SK-N-SH (cell line): ENCODE data around the gene AKR1C3. TPM values are rescaled to one million over a fixed set of nuclear protein-coding genes. Genes with fewer than 3 reads are reported as not detected.

Experiments used
- CTCF ChIA-PET: fragments of 300-600, 350-600 bp; formaldehyde crosslinking; extraction: SDS; loops from one replicate; lab custom pipeline; 2021; lab: Yijun Ruan, JAX
- POLR2A ChIA-PET: fragments of 350-600 bp; sonication (Branson Sonifier 250); formaldehyde crosslinking; extraction: SDS; loops from one replicate; lab custom pipeline; 2020; ENCODE audit warnings: antibody characterized with exemption, inconsistent platforms; lab: Yijun Ruan, JAX
- DNase-seq: peaks from one replicate; pipeline ENCODE4 v3.0.0; 2012
- H2AFZ ChIP-seq: fragments of 200-600 bp; sonication (generic); 2 replicates; pipeline ENCODE4 v1.8.1; 2016; ENCODE audit warnings: antibody characterized with exemption, mild to moderate bottlenecking, low read depth
- H3F3A ChIP-seq: fragments of 200-600 bp; sonication (generic); replicated peaks from 2 replicates; pipeline ENCODE3; 2016; ENCODE audit warnings: antibody characterized with exemption, mild to moderate bottlenecking; ENCODE audit not compliant: insufficient read depth
- H3K27ac ChIP-seq, 2 experiments: fragments of 200-500 bp in 1 of 2; fragments of 200-600 bp in 1 of 2; sonication (Bioruptor generic) in 1 of 2; sonication (generic), shearing (Covaris generic) in 1 of 2; 2 replicates each; pipeline versions ENCODE4 v1.5.1 to v1.6.1; 2014 to 2016; ENCODE audit warnings: low read depth in 2 of 2, inconsistent platforms in 1 of 2, low read length in 1 of 2, mild to moderate bottlenecking in 1 of 2, mixed read lengths in 1 of 2
- H3K27me3 ChIP-seq: fragments of 200-600 bp; sonication (generic), shearing (Covaris generic); 2 replicates; pipeline ENCODE4 v1.6.1; 2016; ENCODE audit warnings: mixed run types; ENCODE audit not compliant: insufficient read depth
- H3K36me3 ChIP-seq, 2 experiments: fragments of 200-500 bp in 1 of 2; fragments of 200-600 bp in 1 of 2; sonication (Bioruptor generic) in 1 of 2; sonication (generic) in 1 of 2; replicated peaks in 1 of 2; 2 replicates each; pipeline versions ENCODE3 to v1.5.1; 2014 to 2016; ENCODE audit warnings: low read length in 1 of 2, mild to moderate bottlenecking in 1 of 2; ENCODE audit not compliant: insufficient read depth in 2 of 2, control insufficient read depth in 1 of 2
- H3K4me1 ChIP-seq, 2 experiments: fragments of 200-500 bp in 1 of 2; fragments of 200-600 bp in 1 of 2; sonication (Bioruptor generic) in 1 of 2; sonication (generic), shearing (Covaris generic) in 1 of 2; 2 replicates each; pipeline versions ENCODE4 v1.5.1 to v1.6.1; 2014 to 2016; ENCODE audit warnings: low read depth in 1 of 2, low read length in 1 of 2, mixed run types in 1 of 2; ENCODE audit not compliant: insufficient read depth in 2 of 2, control insufficient read depth in 1 of 2
- H3K4me2 ChIP-seq: fragments of 200-600 bp; sonication (generic), shearing (Covaris generic); 2 replicates; pipeline ENCODE4 v1.6.1; 2017; ENCODE audit warnings: mixed run types
- H3K4me3 ChIP-seq, 2 experiments: fragments of 200-500 bp in 1 of 2; fragments of 200-600 bp in 1 of 2; sonication (Bioruptor generic) in 1 of 2; sonication (generic), shearing (Covaris generic) in 1 of 2; 2 replicates each; pipeline versions ENCODE4 v1.5.1 to v1.8.1; 2014 to 2016; ENCODE audit warnings: low read depth in 2 of 2, inconsistent platforms in 1 of 2, low read length in 1 of 2, mild to moderate bottlenecking in 1 of 2, mixed read lengths in 1 of 2, moderate library complexity in 1 of 2
- H3K79me2 ChIP-seq: fragments of 200-600 bp; sonication (generic); 2 replicates; pipeline ENCODE4 v1.8.1; 2017; ENCODE audit warnings: mild to moderate bottlenecking; ENCODE audit not compliant: insufficient read depth
- H3K9ac ChIP-seq: fragments of 200-600 bp; sonication (generic); 2 replicates; pipeline ENCODE4 v1.6.1; 2017; ENCODE audit warnings: mixed run types
- H3K9me2 ChIP-seq: fragments of 200-600 bp; sonication (generic); 2 replicates; pipeline ENCODE4 v1.6.1; 2017; ENCODE audit warnings: mixed run types
- H3K9me3 ChIP-seq: fragments of 200-600 bp; sonication (generic); 2 replicates; pipeline ENCODE4 v1.6.1; 2017; ENCODE audit warnings: mixed run types, mild to moderate bottlenecking, moderate library complexity
- H4K20me1 ChIP-seq: fragments of 200-600 bp; sonication (generic); 2 replicates; pipeline ENCODE4 v1.6.1; 2017; ENCODE audit warnings: mild to moderate bottlenecking, mixed run types; ENCODE audit not compliant: insufficient read depth
- GABPA ChIP-seq: IDR thresholded peaks from 2 replicates; pipeline ENCODE4 v1.4.0; 2012; ENCODE audit warnings: low read depth, mild to moderate bottlenecking
- IRF3 ChIP-seq: fragments of 150-350 bp; IDR thresholded peaks from 2 replicates; pipeline ENCODE4 v1.6.1; 2016; ENCODE audit warnings: mild to moderate bottlenecking, low read depth, low read length
- MAX ChIP-seq: IDR thresholded peaks from 2 replicates; pipeline ENCODE4 v1.4.0; 2012; ENCODE audit warnings: low read depth
- MXI1 ChIP-seq: IDR thresholded peaks from 2 replicates; pipeline ENCODE4 v1.6.1; 2012; ENCODE audit warnings: mild to moderate bottlenecking, low read depth, low read length, improper control_type of control experiment
- NFIC ChIP-seq: IDR thresholded peaks from 2 replicates; pipeline ENCODE4 v1.4.0; 2012; ENCODE audit warnings: borderline replicate concordance
- NRF1 ChIP-seq: IDR thresholded peaks from 2 replicates; pipeline ENCODE4 v1.6.1; 2012; ENCODE audit warnings: low read depth, mild to moderate bottlenecking, low read length
- PBX3 ChIP-seq: IDR thresholded peaks from 2 replicates; pipeline ENCODE4; 2012
- RAD21 ChIP-seq: IDR thresholded peaks from 2 replicates; pipeline ENCODE4 v1.6.1; 2012; ENCODE audit warnings: mild to moderate bottlenecking, low read length
- TAF1 ChIP-seq: IDR thresholded peaks from 2 replicates; pipeline ENCODE4 v1.6.1; 2012; ENCODE audit warnings: low read depth, mild to moderate bottlenecking, low read length, moderate library complexity, borderline replicate concordance
- TCF12 ChIP-seq: IDR thresholded peaks from 2 replicates; pipeline ENCODE4 v1.4.0; 2012
- USF1 ChIP-seq: IDR thresholded peaks from 2 replicates; pipeline ENCODE4 v1.4.0; 2012; ENCODE audit warnings: low read depth, borderline replicate concordance
- ZBTB33 ChIP-seq: IDR thresholded peaks from 2 replicates; pipeline ENCODE4 v1.4.0; 2012; ENCODE audit warnings: low read depth, borderline replicate concordance
- WGBS: methylation state at CpG from one replicate; pipeline ENCODE4 v1.1.6; 2017; ENCODE audit warnings: low lambda C conversion rate; 5-methylcytosine and 5-hydroxymethylcytosine counted together
- polyA plus RNA-seq, 3 experiments: library from polyadenylated mRNA; depleted of rRNA; stranded (reverse); fragments of >200 nt; gene quantifications; 2 replicates each; pipeline ENCODE4 v1.2.3, GENCODE V29; 2012

The AKR1C3 gene
- polyA plus RNA-seq, 1 of the 3 experiments (the other 2 are of a cell fraction): 0.28 TPM

- TF ChIP-seq NFIC (no peak), TCF12 (peak; percentile 39), PBX3 (peak; percentile 12; the same call in 1 of the 2 replicates), MAX (no peak)
- Histone ChIP-seq H3K9me3 (no peaks in the 10 kb centered on the region), H3K27me3 (no peaks in the 10 kb centered on the region), H3K4me2 (no peak overlapping the region), H4K20me1 (no peaks in the 10 kb centered on the region), H3K79me2 (no peaks in the 10 kb centered on the region), H3K27ac (no peak overlapping the region), H3K9ac (no peak overlapping the region), H3K4me3 (no peak overlapping the region), H3K9me2 (no peaks in the 10 kb centered on the region), H3K4me1 (no peaks in the 10 kb centered on the region; a peak in 1 of 4 replicates), H2AFZ (no peak overlapping the region), H3K36me3 (no peaks in the 10 kb centered on the region), H3F3A (no peaks in the 10 kb centered on the region)
- ChIA-PET POLR2A (no interaction called here), CTCF (no interaction called here)
- DNase-seq: no peak
- 14% methylated on average over 1 of the region's 1 CpG for WGBS
These were observed 29.6 kb upstream of the AKR1C3 start for GRCh38 chr10:5064656-5065055.

GRCh38 chr10:5068274-5068984 is 25.8 kb upstream of the AKR1C3 start:
- H3K79me2 ChIP-seq: no peaks in the 10 kb centered on the region
- no peaks in the 10 kb centered on the region for H3K9me3 ChIP-seq
- H4K20me1 ChIP-seq: no peaks in the 10 kb centered on the region
- H3K4me3 ChIP-seq: no peak overlapping the region
- H3K36me3 ChIP-seq: no peaks in the 10 kb centered on the region
- WGBS: 46% methylated on average over 1 of the region's 1 CpG
- no peak overlapping the region for H2AFZ ChIP-seq
- H3F3A ChIP-seq: no peaks in the 10 kb centered on the region
- no peak overlapping the region for H3K9ac ChIP-seq
- H3K27ac ChIP-seq: no peak overlapping the region
- peaks cover 0 to 16% of the 10 kb centered on the region in 2 experiments; a peak in 2 of 4 replicates for H3K4me1 ChIP-seq
- no peaks in the 10 kb centered on the region for H3K27me3 ChIP-seq
- no peaks in the 10 kb centered on the region for H3K9me2 ChIP-seq
- ChIA-PET CTCF (no interaction called here), POLR2A (no interaction called here)
- H3K4me2 ChIP-seq: no peak overlapping the region
- DNase-seq: no peak
- TF ChIP-seq NRF1 (no peak), ZBTB33 (no peak), IRF3 (no peak), USF1 (no peak), MXI1 (no peak), TAF1 (no peak), RAD21 (no peak), GABPA (no peak)
